Endodermal cell (in vitro differentiated cells): ENCODE data around the gene IQCB1. TPM values are rescaled to one million over a fixed set of nuclear protein-coding genes. Genes with fewer than 3 reads are reported as not detected.

Experiments
- DNase-seq: peaks from one replicate; pipeline ENCODE4 v3.0.0-alpha.2; 2017
- H3K27ac ChIP-seq: 2 replicates; pipeline ENCODE4 v1.5.1; 2013; ENCODE audit warnings: mild to moderate bottlenecking, low read depth, low read length, moderate library complexity
- H3K27me3 ChIP-seq: 2 replicates; pipeline ENCODE4 v1.6.1; 2013; ENCODE audit warnings: mild to moderate bottlenecking, low read length, moderate library complexity; ENCODE audit not compliant: insufficient read depth, control insufficient read depth, poor library complexity, severe bottlenecking
- H3K36me3 ChIP-seq: 2 replicates; pipeline ENCODE4 v1.7.0; 2013; ENCODE audit warnings: mild to moderate bottlenecking, low read length, moderate library complexity; ENCODE audit not compliant: control insufficient read depth, insufficient read depth
- H3K4me1 ChIP-seq: one replicate; pipeline ENCODE4 v1.7.0; 2013; ENCODE audit warnings: low read length; ENCODE audit not compliant: control insufficient read depth, insufficient read depth
- H3K4me3 ChIP-seq: 2 replicates; pipeline ENCODE4 v1.5.1; 2013; ENCODE audit warnings: mild to moderate bottlenecking, low read length, moderate library complexity
- H3K9ac ChIP-seq: 2 replicates; pipeline ENCODE4 v1.6.1; 2013; ENCODE audit warnings: mild to moderate bottlenecking, low read length, moderate library complexity; ENCODE audit not compliant: poor library complexity, severe bottlenecking; ENCODE audit errors: extremely low read depth
- H3K9me3 ChIP-seq: 2 replicates; pipeline ENCODE4 v1.6.1; 2013; ENCODE audit warnings: mild to moderate bottlenecking, low read length, moderate library complexity; ENCODE audit not compliant: control insufficient read depth
- H3K27ac Mint-ChIP-seq: 2 replicates; pipeline ENCODE4 v1.8.0; 2020; ENCODE audit warnings: mixed read lengths
- H3K27me3 Mint-ChIP-seq: 2 replicates; pipeline ENCODE4 v1.8.0; 2021; ENCODE audit warnings: mild to moderate bottlenecking, mixed read lengths; ENCODE audit not compliant: insufficient read depth
- H3K36me3 Mint-ChIP-seq: 2 replicates; pipeline ENCODE4 v1.8.0; 2020; ENCODE audit warnings: low read depth, mixed read lengths
- H3K4me1 Mint-ChIP-seq: 2 replicates; pipeline ENCODE4 v1.8.0; 2020; ENCODE audit warnings: mixed read lengths
- H3K4me3 Mint-ChIP-seq: 2 replicates; pipeline ENCODE4 v1.8.0; 2020; ENCODE audit warnings: mild to moderate bottlenecking, moderate library complexity, mixed read lengths
- H3K9me3 Mint-ChIP-seq: 2 replicates; pipeline ENCODE4 v1.8.0; 2020; ENCODE audit warnings: mild to moderate bottlenecking, mixed read lengths
- CTCF ChIP-seq: fragments of 200-600 bp; sonication (generic); conservative IDR thresholded peaks from 2 replicates; pipeline ENCODE4 v1.5.0; 2021; ENCODE audit warnings: antibody characterized with exemption, mild to moderate bottlenecking
- WGBS, 2 experiments: methylation state at CpG; one replicate each; pipeline versions ENCODE4 v1.1.5 to v1.1.7; 2013; ENCODE audit warnings: missing lambda C conversion rate in 2 of 2, mixed read lengths in 1 of 2; ENCODE audit not compliant: insufficient coverage in 1 of 2, insufficient read length in 1 of 2; 5-methylcytosine and 5-hydroxymethylcytosine counted together
- total RNA-seq, 2 donors: library from RNA; stranded (reverse); fragmentation: NEBNext Ultra II Directional in 1 of 2; extraction: Animal tissue kit (Norgen Biotek cat#: 25700) in 1 of 2; gene quantifications; 2 replicates in 1 of 2; 3 replicates in 1 of 2; pipeline ENCODE4 v1.2.1, GENCODE V29; 2021

The IQCB1 gene
- total RNA-seq, 2 donors from 2014 or later, result 35.2 to 44.5 TPM

GRCh38 chr3:121817753-121818152 is 17.1 kb downstream of the IQCB1 start:
- no peak for DNase-seq
- Histone ChIP-seq H3K4me3 (no peak overlapping the region), H3K9ac (no peak overlapping the region), H3K9me3 (peaks cover 23% of the 10 kb centered on the region), H3K27me3 (no peaks in the 10 kb centered on the region), H3K27ac (no peak overlapping the region), H3K36me3 (peaks cover 47% of the 10 kb centered on the region), H3K4me1 (no peaks in the 10 kb centered on the region)
- H3K27me3 Mint-ChIP-seq, result no peaks in the 10 kb centered on the region
- H3K27ac Mint-ChIP-seq, result no peak overlapping the region
- peaks cover 15% of the 10 kb centered on the region for H3K9me3 Mint-ChIP-seq
- TF ChIP-seq CTCF, result no peak
- no peak overlapping the region for H3K4me3 Mint-ChIP-seq
- peaks cover 2% of the 10 kb centered on the region for H3K4me1 Mint-ChIP-seq
- peaks cover 72% of the 10 kb centered on the region for H3K36me3 Mint-ChIP-seq

GRCh38 chr3:121809249-121809648 is 25.6 kb downstream of the IQCB1 start:
- H3K4me3 Mint-ChIP-seq, result no peak overlapping the region
- H3K9ac ChIP-seq, result no peak overlapping the region
- no peaks in the 10 kb centered on the region for H3K27me3 Mint-ChIP-seq
- no peak overlapping the region for H3K27ac ChIP-seq
- no peaks in the 10 kb centered on the region for H3K9me3 ChIP-seq
- H3K9me3 Mint-ChIP-seq, result no peaks in the 10 kb centered on the region
- H3K4me1 ChIP-seq, result no peaks in the 10 kb centered on the region
- peaks cover 45% of the 10 kb centered on the region for H3K36me3 Mint-ChIP-seq
- no peaks in the 10 kb centered on the region for H3K27me3 ChIP-seq
- WGBS, 2 experiments, result 0% methylated on average over 1 of the region's 1 CpG; no CpG with 5 or more reads in 1 of the 2 experiments
- no peak for TF ChIP-seq CTCF
- peaks cover 54% of the 10 kb centered on the region for H3K36me3 ChIP-seq
- no peak overlapping the region for H3K27ac Mint-ChIP-seq
- H3K4me1 Mint-ChIP-seq, result peaks cover 2% of the 10 kb centered on the region
- H3K4me3 ChIP-seq, result no peak overlapping the region
- DNase-seq, result no peak

GRCh38 chr3:121803771-121804320 is 31.0 kb downstream of the IQCB1 start:
- no peaks in the 10 kb centered on the region for H3K4me1 Mint-ChIP-seq
- Histone ChIP-seq H3K9ac (no peak overlapping the region), H3K4me3 (no peak overlapping the region), H3K27me3 (no peaks in the 10 kb centered on the region), H3K27ac (no peak overlapping the region), H3K9me3 (no peaks in the 10 kb centered on the region), H3K4me1 (no peaks in the 10 kb centered on the region), H3K36me3 (peaks cover 58% of the 10 kb centered on the region)
- no peaks in the 10 kb centered on the region for H3K9me3 Mint-ChIP-seq
- 100% methylated on average over 1 of the region's 2 CpGs; no CpG with 5 or more reads in 1 of the 2 experiments for WGBS, 2 experiments
- no peaks in the 10 kb centered on the region for H3K27me3 Mint-ChIP-seq
- DNase-seq, result no peak
- H3K36me3 Mint-ChIP-seq, result peaks cover 24% of the 10 kb centered on the region
- no peak for TF ChIP-seq CTCF
- no peak overlapping the region for H3K27ac Mint-ChIP-seq
- no peak overlapping the region for H3K4me3 Mint-ChIP-seq
